Astrocyte of the hippocampus (primary cell): ENCODE measurements around the gene ANO4.
"Not testable (repeated sequence)": the region's sequence is repeated elsewhere in the genome, so short reads cannot be mapped to it uniquely, and the experiment has no call there.

ENCODE experiments used
- DNase-seq: peaks from one replicate; pipeline ENCODE4 v3.0.0; 2011; ENCODE audit warnings: low read depth, low spot score

ANO4 gene

GRCh38 chr12:100871195-100871734, 76.7 kb downstream of the ANO4 start:
- DNase-seq, result no peak

- no peak for DNase-seq
Observed at GRCh38 chr12:100875156-100875555, 80.6 kb downstream of the ANO4 start.

GRCh38 chr12:100875771-100876170, 81.2 kb downstream of the ANO4 start:
- DNase-seq, result no peak

GRCh38 chr12:100877776-100878175, 83.2 kb downstream of the ANO4 start:
- DNase-seq, result no peak

GRCh38 chr12:100895192-100895591, 100.6 kb downstream of the ANO4 start:
- no peak for DNase-seq

GRCh38 chr12:100896192-100896591, 101.6 kb downstream of the ANO4 start:
- DNase-seq, result no peak

GRCh38 chr12:100897240-100897639, 102.7 kb downstream of the ANO4 start:
- no peak for DNase-seq

GRCh38 chr12:100899301-100899700, 104.7 kb downstream of the ANO4 start:
- no peak for DNase-seq

GRCh38 chr12:100900808-100901207, 106.2 kb downstream of the ANO4 start:
- no peak for DNase-seq

- no peak for DNase-seq
Observed at GRCh38 chr12:100901266-100901665, 106.7 kb downstream of the ANO4 start.

GRCh38 chr12:100904270-100904669, 109.7 kb downstream of the ANO4 start:
- DNase-seq, result no peak

- peak; percentile 29 for DNase-seq
Observed at GRCh38 chr12:100908501-100908900, 113.9 kb downstream of the ANO4 start.

GRCh38 chr12:100913872-100914592, 119.5 kb downstream of the ANO4 start:
- DNase-seq, result no peak

GRCh38 chr12:100919116-100919515, 124.5 kb downstream of the ANO4 start:
- no peak for DNase-seq

- DNase-seq, result no peak
Observed at GRCh38 chr12:100920493-100920892, 125.9 kb downstream of the ANO4 start.

GRCh38 chr12:100926669-100927248, 132.2 kb downstream of the ANO4 start:
- DNase-seq, result peak; percentile 45

GRCh38 chr12:100927826-100928225, 133.2 kb downstream of the ANO4 start:
- DNase-seq, result peak; percentile 60

- no peak for DNase-seq
Observed at GRCh38 chr12:100932571-100932970, 138.0 kb downstream of the ANO4 start.

- not testable (repeated sequence) for DNase-seq
Observed at GRCh38 chr12:100933531-100933930, 139.0 kb downstream of the ANO4 start.

GRCh38 chr12:100935929-100936328, 141.4 kb downstream of the ANO4 start:
- no peak for DNase-seq

- no peak for DNase-seq
Observed at GRCh38 chr12:100936661-100937060, 142.1 kb downstream of the ANO4 start.

- no peak for DNase-seq
Observed at GRCh38 chr12:100940503-100940902, 145.9 kb downstream of the ANO4 start.
